Measurements from ENCODE around the gene SUGP2.

GRCh38 chr19:19033426-19034203, at the start of gene SUGP2, which contains the start of gene ARMC6:
- no peak for TF ChIP-seq POLR2A (IDR thresholded peaks at IDR 0.05)
- TF ChIP-seq, protein P1, sequence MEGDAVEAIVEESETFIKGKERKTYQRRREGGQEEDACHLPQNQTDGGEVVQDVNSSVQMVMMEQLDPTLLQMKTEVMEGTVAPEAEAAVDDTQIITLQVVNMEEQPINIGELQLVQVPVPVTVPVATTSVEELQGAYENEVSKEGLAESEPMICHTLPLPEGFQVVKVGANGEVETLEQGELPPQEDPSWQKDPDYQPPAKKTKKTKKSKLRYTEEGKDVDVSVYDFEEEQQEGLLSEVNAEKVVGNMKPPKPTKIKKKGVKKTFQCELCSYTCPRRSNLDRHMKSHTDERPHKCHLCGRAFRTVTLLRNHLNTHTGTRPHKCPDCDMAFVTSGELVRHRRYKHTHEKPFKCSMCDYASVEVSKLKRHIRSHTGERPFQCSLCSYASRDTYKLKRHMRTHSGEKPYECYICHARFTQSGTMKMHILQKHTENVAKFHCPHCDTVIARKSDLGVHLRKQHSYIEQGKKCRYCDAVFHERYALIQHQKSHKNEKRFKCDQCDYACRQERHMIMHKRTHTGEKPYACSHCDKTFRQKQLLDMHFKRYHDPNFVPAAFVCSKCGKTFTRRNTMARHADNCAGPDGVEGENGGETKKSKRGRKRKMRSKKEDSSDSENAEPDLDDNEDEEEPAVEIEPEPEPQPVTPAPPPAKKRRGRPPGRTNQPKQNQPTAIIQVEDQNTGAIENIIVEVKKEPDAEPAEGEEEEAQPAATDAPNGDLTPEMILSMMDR (IDR thresholded peaks at IDR 0.05), result peak in 2 of 7 experiments; percentile 10 to 11
- no peak for TF ChIP-seq EP300 (IDR thresholded peaks at IDR 0.05)

All from stomach (tissue), 4 donors.